WERI-Rb-1 (cell line): ENCODE results near the gene BOK.

Experiments used
- DNase-seq: peaks from one replicate; pipeline ENCODE4 v3.0.0-alpha.2; 2020
- H3K27ac ChIP-seq: fragments of 250-450 bp; sonication (Bioruptor Pico); 2 replicates; pipeline ENCODE4 v1.5.1; 2020; ENCODE audit warnings: mild to moderate bottlenecking, moderate library complexity
- H3K27me3 ChIP-seq: fragments of 250-450 bp; sonication (Bioruptor Pico); 2 replicates; pipeline ENCODE4 v1.5.1; 2021; ENCODE audit warnings: mild to moderate bottlenecking, low read depth, moderate library complexity; ENCODE audit not compliant: insufficient read depth, severe bottlenecking
- H3K36me3 ChIP-seq: fragments of 250-450 bp; sonication (Bioruptor Pico); 2 replicates; pipeline ENCODE4 v1.5.1; 2020; ENCODE audit warnings: mild to moderate bottlenecking, moderate library complexity
- H3K4me3 ChIP-seq: 2 replicates; pipeline ENCODE4 v1.5.1; 2011; ENCODE audit warnings: low read depth, mild to moderate bottlenecking, control low read depth, low read length
- H3K9me3 ChIP-seq: fragments of 250-450 bp; sonication (Bioruptor Pico); 2 replicates; pipeline ENCODE4 v1.5.1; 2021; ENCODE audit warnings: mild to moderate bottlenecking, moderate library complexity; ENCODE audit not compliant: severe bottlenecking
- CTCF ChIP-seq: IDR thresholded peaks from 2 replicates; pipeline ENCODE4 v1.5.1; 2011; ENCODE audit warnings: low read depth, mild to moderate bottlenecking, control low read depth, inconsistent platforms, low read length

Gene BOK

GRCh38 chr2:241598487-241598886 lies 39.9 kb downstream of the BOK start:
- DNase-seq, result peak; percentile 46

GRCh38 chr2:241599615-241600014 lies 41.1 kb downstream of the BOK start:
- H3K36me3 ChIP-seq, result peaks cover 50% of the 10 kb centered on the region
- no peaks in the 10 kb centered on the region for H3K27me3 ChIP-seq
- H3K27ac ChIP-seq, result no peak overlapping the region
- TF ChIP-seq CTCF, result no peak
- H3K4me3 ChIP-seq, result no peak overlapping the region
- no peak for DNase-seq
- no peaks in the 10 kb centered on the region for H3K9me3 ChIP-seq

More at GRCh38 chr2:241598487-241598886, 39.9 kb downstream of the BOK start:
- peaks cover 49% of the 10 kb centered on the region for H3K36me3 ChIP-seq
- H3K9me3 ChIP-seq, result no peaks in the 10 kb centered on the region
- H3K27me3 ChIP-seq, result no peaks in the 10 kb centered on the region
- H3K4me3 ChIP-seq, result no peak overlapping the region
- TF ChIP-seq CTCF, result peak; percentile 63
- no peak overlapping the region for H3K27ac ChIP-seq

GRCh38 chr2:241601841-241602240 lies 43.3 kb downstream of the BOK start:
- Histone ChIP-seq H3K9me3 (no peaks in the 10 kb centered on the region), H3K27ac (no peak overlapping the region), H3K36me3 (peaks cover 55% of the 10 kb centered on the region), H3K4me3 (no peak overlapping the region), H3K27me3 (no peaks in the 10 kb centered on the region)
- no peak for TF ChIP-seq CTCF
- DNase-seq, result no peak

- TF ChIP-seq CTCF, result no peak
- Histone ChIP-seq H3K4me3 (no peak overlapping the region), H3K27me3 (no peaks in the 10 kb centered on the region), H3K36me3 (peaks cover 55% of the 10 kb centered on the region), H3K9me3 (no peaks in the 10 kb centered on the region), H3K27ac (no peak overlapping the region)
- DNase-seq, result no peak
Observed at GRCh38 chr2:241602720-241603119, 44.2 kb downstream of the BOK start.

- Histone ChIP-seq H3K27ac (no peak overlapping the region), H3K27me3 (no peaks in the 10 kb centered on the region), H3K36me3 (peaks cover 50% of the 10 kb centered on the region), H3K4me3 (no peak overlapping the region), H3K9me3 (no peaks in the 10 kb centered on the region)
- TF ChIP-seq CTCF, result no peak
- no peak for DNase-seq
Observed at GRCh38 chr2:241603686-241604085, 45.1 kb downstream of the BOK start.

GRCh38 chr2:241606186-241606585 lies 47.6 kb downstream of the BOK start:
- Histone ChIP-seq H3K4me3 (no peak overlapping the region), H3K27me3 (no peaks in the 10 kb centered on the region), H3K9me3 (no peaks in the 10 kb centered on the region), H3K36me3 (peaks cover 40% of the 10 kb centered on the region), H3K27ac (no peak overlapping the region)
- no peak for TF ChIP-seq CTCF
- no peak for DNase-seq
